IPS DF 6.9 (cell line): ENCODE results near the gene ZNF577.

Source experiments
- DNase-seq: peaks from one replicate; pipeline ENCODE4 v3.0.0-alpha.2; 2013; ENCODE audit warnings: low read depth, low spot score
- H3K27ac ChIP-seq: one replicate; pipeline ENCODE4 v1.5.1; 2013; ENCODE audit warnings: low read length, control low read depth
- H3K27me3 ChIP-seq: 2 replicates; pipeline ENCODE4 v1.6.1; 2013; ENCODE audit warnings: mild to moderate bottlenecking, low read length; ENCODE audit not compliant: control insufficient read depth, insufficient read depth
- H3K36me3 ChIP-seq: 2 replicates; pipeline ENCODE4 v1.6.1; 2013; ENCODE audit warnings: low read length; ENCODE audit not compliant: control insufficient read depth, insufficient read depth
- H3K4me1 ChIP-seq: 2 replicates; pipeline ENCODE4 v1.6.1; 2013; ENCODE audit warnings: low read length; ENCODE audit not compliant: control insufficient read depth, insufficient read depth
- H3K4me3 ChIP-seq: 2 replicates; pipeline ENCODE4 v1.5.1; 2013; ENCODE audit warnings: mild to moderate bottlenecking, low read length
- H3K9me3 ChIP-seq: 2 replicates; pipeline ENCODE4 v1.6.1; 2013; ENCODE audit warnings: low read length, inconsistent platforms; ENCODE audit not compliant: control insufficient read depth, insufficient read depth
- WGBS: extraction: QIAGEN DNeasy Blood & Tissue Kit; methylation state at CpG from one replicate; pipeline ENCODE4 v1.1.7; 2013; ENCODE audit warnings: mixed read lengths, missing lambda C conversion rate; ENCODE audit not compliant: insufficient read length, insufficient coverage; 5-methylcytosine and 5-hydroxymethylcytosine counted together

Gene ZNF577

GRCh38 chr19:51873097-51873496, 14.7 kb downstream of the ZNF577 start:
- WGBS: no CpG with 5 or more reads among the region's 4 CpGs

GRCh38 chr19:51861870-51862622, 25.7 kb downstream of the ZNF577 start:
- Histone ChIP-seq H3K4me3 (no peak overlapping the region), H3K9me3 (peaks cover 8% of the 10 kb centered on the region)
- DNase-seq: no peak

More at GRCh38 chr19:51873097-51873496, 14.7 kb downstream of the ZNF577 start:
- Histone ChIP-seq H3K27ac (no peak overlapping the region), H3K4me1 (no peaks in the 10 kb centered on the region), H3K9me3 (peaks cover 34% of the 10 kb centered on the region), H3K36me3 (peaks cover 70% of the 10 kb centered on the region), H3K4me3 (no peak overlapping the region), H3K27me3 (no peaks in the 10 kb centered on the region)
- no peak for DNase-seq

DNA sequence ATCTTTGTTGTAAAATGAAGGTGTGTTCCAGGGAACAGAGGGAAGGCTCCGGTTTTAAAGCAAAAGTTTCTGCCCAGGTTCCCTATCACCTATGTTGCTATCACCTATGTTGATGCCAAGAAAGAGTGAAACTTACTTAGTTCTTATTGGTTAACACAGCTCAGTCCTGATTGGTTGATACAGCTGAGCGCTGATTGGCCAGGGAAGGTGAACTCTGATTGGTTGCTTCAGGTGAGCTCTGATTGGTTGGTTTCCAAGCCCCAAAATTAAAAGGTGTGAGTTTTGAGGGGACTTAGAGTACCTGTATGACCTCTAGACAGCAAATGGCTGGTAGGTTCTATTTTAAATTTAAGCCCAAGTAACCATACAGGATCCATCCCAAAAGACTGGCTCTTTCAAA, 50.6 kb downstream of the ZNF577 start:
- Histone ChIP-seq H3K27me3 (no peaks in the 10 kb centered on the region), H3K36me3 (no peaks in the 10 kb centered on the region), H3K4me1 (no peaks in the 10 kb centered on the region), H3K9me3 (no peaks in the 10 kb centered on the region), H3K4me3 (no peak overlapping the region), H3K27ac (no peak overlapping the region)
- no CpG with 5 or more reads among the region's 2 CpGs for WGBS
- DNase-seq: no peak

More at GRCh38 chr19:51861870-51862622, 25.7 kb downstream of the ZNF577 start:
- Histone ChIP-seq H3K4me1 (no peaks in the 10 kb centered on the region), H3K36me3 (peaks cover 15% of the 10 kb centered on the region; the same call in 1 of the 2 replicates), H3K27me3 (no peaks in the 10 kb centered on the region), H3K27ac (no peak overlapping the region)
- WGBS: no CpG with 5 or more reads among the region's 2 CpGs

DNA sequence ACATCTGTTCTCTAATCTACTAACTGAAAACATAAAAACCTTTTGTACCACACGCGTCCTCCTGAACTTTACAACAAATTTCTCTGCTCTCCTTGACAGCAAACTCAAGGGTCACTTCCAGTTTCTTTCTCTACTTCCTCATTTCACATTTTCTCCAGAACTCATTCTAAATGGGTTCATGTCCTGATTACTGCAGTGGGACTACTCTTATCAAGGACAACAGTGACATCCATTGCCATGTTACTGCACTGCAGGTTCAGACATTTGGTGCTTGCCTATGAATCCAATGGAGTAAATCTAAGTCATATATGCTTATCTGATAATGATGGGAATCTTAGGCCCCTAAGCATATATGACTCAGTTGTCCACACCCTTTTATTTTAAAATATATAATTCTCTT, 57.5 kb downstream of the ZNF577 start:
- no peaks in the 10 kb centered on the region for H3K36me3 ChIP-seq
- H3K4me1 ChIP-seq: no peaks in the 10 kb centered on the region
- no peak overlapping the region for H3K4me3 ChIP-seq
- DNase-seq: no peak
- peaks cover 4% of the 10 kb centered on the region; the same call in 1 of the 2 replicates for H3K9me3 ChIP-seq
- H3K27me3 ChIP-seq: no peaks in the 10 kb centered on the region
- WGBS: 100% methylated on average over 2 of the region's 2 CpGs
- H3K27ac ChIP-seq: no peak overlapping the region

DNA sequence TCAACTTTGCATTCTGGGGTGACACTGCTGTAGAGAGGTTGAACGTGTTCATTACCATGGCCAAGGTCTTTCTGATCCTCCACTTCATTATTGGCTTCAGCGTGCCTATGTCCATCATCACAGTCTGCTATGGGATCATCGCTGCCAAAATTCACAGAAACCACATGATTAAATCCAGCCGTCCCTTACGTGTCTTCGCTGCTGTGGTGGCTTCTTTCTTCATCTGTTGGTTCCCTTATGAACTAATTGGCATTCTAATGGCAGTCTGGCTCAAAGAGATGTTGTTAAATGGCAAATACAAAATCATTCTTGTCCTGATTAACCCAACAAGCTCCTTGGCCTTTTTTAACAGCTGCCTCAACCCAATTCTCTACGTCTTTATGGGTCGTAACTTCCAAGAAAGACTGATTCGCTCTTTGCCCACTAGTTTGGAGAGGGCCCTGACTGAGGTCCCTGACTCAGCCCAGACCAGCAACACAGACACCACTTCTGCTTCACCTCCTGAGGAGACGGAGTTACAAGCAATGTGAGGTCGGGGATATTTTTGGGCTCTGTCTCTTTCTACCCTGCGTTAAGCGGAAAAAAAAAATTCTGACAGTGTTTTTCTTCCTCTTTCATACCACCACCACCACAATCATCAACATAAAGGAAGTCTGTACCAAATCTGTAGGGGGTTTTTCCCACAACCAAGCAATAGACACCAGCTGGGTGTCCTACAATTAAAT, 63.3 kb downstream of the ZNF577 start:
- no peaks in the 10 kb centered on the region; the same call in 1 of the 2 replicates for H3K36me3 ChIP-seq
- H3K27ac ChIP-seq: no peak overlapping the region
- H3K9me3 ChIP-seq: peaks cover 4% of the 10 kb centered on the region; the same call in 1 of the 2 replicates
- WGBS: no CpG with 5 or more reads among the region's 13 CpGs
- H3K4me1 ChIP-seq: no peaks in the 10 kb centered on the region
- DNase-seq: no peak
- H3K4me3 ChIP-seq: no peak overlapping the region
- no peaks in the 10 kb centered on the region for H3K27me3 ChIP-seq

DNA sequence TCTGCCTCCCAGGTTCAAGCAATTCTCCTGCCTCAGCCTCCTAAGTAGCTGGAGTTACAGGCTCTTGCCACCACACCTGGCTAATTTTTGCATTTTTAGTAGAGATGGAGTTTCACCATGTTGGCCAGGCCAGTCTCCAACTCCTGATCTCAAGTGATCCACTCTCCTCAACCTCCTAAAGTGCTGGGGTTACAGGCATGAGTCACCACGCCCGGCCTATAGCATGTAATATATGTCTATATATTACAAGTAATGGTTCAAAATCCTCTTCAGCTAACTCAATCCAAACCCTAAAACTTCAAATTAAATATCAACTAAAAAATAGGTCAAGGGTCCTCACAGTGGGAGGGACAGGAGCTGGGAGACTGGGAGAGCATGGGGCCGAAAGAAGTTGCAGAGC, 64.8 kb downstream of the ZNF577 start:
- no CpG with 5 or more reads among the region's 3 CpGs for WGBS
- Histone ChIP-seq H3K36me3 (no peaks in the 10 kb centered on the region; the same call in 1 of the 2 replicates), H3K4me1 (no peaks in the 10 kb centered on the region), H3K9me3 (peaks cover 2% of the 10 kb centered on the region; the same call in 1 of the 2 replicates), H3K4me3 (no peak overlapping the region), H3K27ac (no peak overlapping the region), H3K27me3 (no peaks in the 10 kb centered on the region)
- DNase-seq: no peak

GRCh38 chr19:51822325-51822724, 65.4 kb downstream of the ZNF577 start:
- no peak overlapping the region for H3K4me3 ChIP-seq
- H3K9me3 ChIP-seq: peaks cover 2% of the 10 kb centered on the region; the same call in 1 of the 2 replicates
- WGBS: no CpG with 5 or more reads among the region's 2 CpGs
- H3K4me1 ChIP-seq: no peaks in the 10 kb centered on the region
- H3K27me3 ChIP-seq: no peaks in the 10 kb centered on the region
- no peak for DNase-seq
- H3K27ac ChIP-seq: no peak overlapping the region
- no peaks in the 10 kb centered on the region; the same call in 1 of the 2 replicates for H3K36me3 ChIP-seq

- Histone ChIP-seq H3K36me3 (no peaks in the 10 kb centered on the region; the same call in 1 of the 2 replicates), H3K27me3 (no peaks in the 10 kb centered on the region), H3K4me3 (no peak overlapping the region), H3K4me1 (no peaks in the 10 kb centered on the region), H3K9me3 (peaks cover 2% of the 10 kb centered on the region; the same call in 1 of the 2 replicates), H3K27ac (no peak overlapping the region)
- no peak for DNase-seq
These were observed 65.8 kb downstream of the ZNF577 start for GRCh38 chr19:51821921-51822320.

- peaks cover 2% of the 10 kb centered on the region; the same call in 1 of the 2 replicates for H3K9me3 ChIP-seq
- no peak for DNase-seq
- H3K4me3 ChIP-seq: no peak overlapping the region
- H3K27me3 ChIP-seq: no peaks in the 10 kb centered on the region
- no CpG with 5 or more reads among the region's 3 CpGs for WGBS
- H3K36me3 ChIP-seq: no peaks in the 10 kb centered on the region; the same call in 1 of the 2 replicates
- H3K27ac ChIP-seq: no peak overlapping the region
- H3K4me1 ChIP-seq: no peaks in the 10 kb centered on the region
These were observed 66.3 kb downstream of the ZNF577 start for GRCh38 chr19:51821456-51821855.
